Gastroesophageal sphincter (tissue), 3 donors: ENCODE data around the gene GJC1.

Experiments
- CTCF ChIP-seq, 4 experiments: fragments of 200-600 bp in 2 of 4; fragments of 450-650 bp in 2 of 4; sonication (generic) in 1 of 4; IDR thresholded peaks; one replicate each; pipeline ENCODE4 v1.5.1; 2017 to 2019; ENCODE audit warnings: antibody characterized with exemption in 4 of 4, mild to moderate bottlenecking in 2 of 4, moderate library complexity in 2 of 4
- EP300 ChIP-seq: sonication (generic); formaldehyde crosslinking; IDR thresholded peaks from one replicate; pipeline ENCODE4 v1.6.1; 2017; ENCODE audit warnings: antibody characterized with exemption, mild to moderate bottlenecking
- POLR2A ChIP-seq, 2 donors: fragments of 450-650 bp; IDR thresholded peaks; one replicate each; pipeline ENCODE4 v1.6.1; 2017; ENCODE audit warnings: antibody characterized with exemption in 2 of 2, mild to moderate bottlenecking in 2 of 2, moderate library complexity in 1 of 2
- POLR2AphosphoS5 ChIP-seq: sonication (generic); formaldehyde crosslinking; IDR thresholded peaks from one replicate; pipeline ENCODE4 v1.6.1; 2017; ENCODE audit warnings: antibody characterized with exemption

- TF ChIP-seq CTCF (IDR thresholded peaks at IDR 0.05) = no peak
- TF ChIP-seq POLR2A (IDR thresholded peaks at IDR 0.05) = no peak
- no peak for TF ChIP-seq EP300
- no peak for TF ChIP-seq POLR2AphosphoS5
These were observed 32.3 kb upstream of the GJC1 start for GRCh38 chr17:44862278-44862914.
